Prostate gland (tissue), 2 donors: Measurements from ENCODE around the gene PALLD. TPM values are rescaled to one million over a fixed set of nuclear protein-coding genes. Genes with fewer than 3 reads are reported as not detected.
A peak's percentile ranks its signal among the peaks of the same experiment; 100 is the strongest.

Experiments used
- DNase-seq: peaks from one replicate; pipeline ENCODE4 v3.0.0-alpha.2; 2019; ENCODE audit warnings: low spot score
- H3K27ac ChIP-seq, 2 donors: fragments of 200-600 bp; sonication (generic); 2 replicates each; pipeline ENCODE4 v1.5.1; 2017 to 2019
- H3K27me3 ChIP-seq: fragments of 200-600 bp; sonication (generic); replicated peaks from 2 replicates; pipeline ENCODE4 v1.5.1; 2019; ENCODE audit not compliant: insufficient read depth
- H3K36me3 ChIP-seq, 2 donors: fragments of 200-600 bp; sonication (generic); 1 replicate in 1 of 2; 2 replicates in 1 of 2; pipeline versions ENCODE4 v1.5.1 to v1.8.1; 2017 to 2019
- H3K4me1 ChIP-seq: fragments of 200-600 bp; sonication (generic); replicated peaks from 2 replicates; pipeline ENCODE4 v1.5.1; 2019
- H3K4me3 ChIP-seq, 2 donors: fragments of 200-600 bp; sonication (generic); 2 replicates each; pipeline ENCODE4 v1.5.1; 2017 to 2019
- H3K9me3 ChIP-seq: fragments of 200-600 bp; sonication (generic); 2 replicates; pipeline ENCODE4 v1.5.1; 2017
- CTCF ChIP-seq, 4 experiments: fragments of 200-600 bp in 2 of 4; fragments of 450-650 bp in 2 of 4; sonication (generic) in 2 of 4; IDR thresholded peaks; 1 replicate in 3 of 4; 2 replicates in 1 of 4; pipeline ENCODE4 v1.5.1; 2016 to 2019; ENCODE audit warnings: antibody characterized with exemption in 4 of 4, mild to moderate bottlenecking in 2 of 4, moderate library complexity in 2 of 4
- POLR2A ChIP-seq: fragments of 450-650 bp; IDR thresholded peaks from one replicate; pipeline ENCODE4 v1.6.1; 2016; ENCODE audit warnings: antibody characterized with exemption, mild to moderate bottlenecking
- POLR2AphosphoS5 ChIP-seq: sonication (generic); formaldehyde crosslinking; IDR thresholded peaks from one replicate; pipeline ENCODE4 v1.6.1; 2017; ENCODE audit warnings: antibody characterized with exemption
- WGBS: methylation state at CpG from one replicate; pipeline ENCODE4 v1.1.5; 2018; 5-methylcytosine and 5-hydroxymethylcytosine counted together
- intact Hi-C: fragments of 100-400 bp; cut with DNase I; formaldehyde crosslinking; loops from one replicate; pipeline ENCODE4 v1.14.2; 2022
- total RNA-seq, 2 donors: library from RNA; depleted of rRNA; stranded (reverse); fragments of >200 nt; gene quantifications; one replicate each; pipeline ENCODE4 v1.1.0, GENCODE V29; 2016

PALLD gene
- total RNA-seq, 2 donors from 2014 or later, result 252 TPM

- intact Hi-C loops, result no loop called here
- Histone ChIP-seq H3K9me3 (no peaks in the 10 kb centered on the region), H3K27ac (no peak overlapping the region), H3K27me3 (no peaks in the 10 kb centered on the region), H3K4me1 (no peaks in the 10 kb centered on the region), H3K36me3 (no peaks in the 10 kb centered on the region), H3K4me3 (no peak overlapping the region)
- no peak for TF ChIP-seq POLR2A
- DNase-seq, result no peak
- WGBS, result 86% methylated on average over 11 of the region's 11 CpGs
Observed at GRCh38 chr4:168741281-168742173, 244.7 kb downstream of the PALLD start.

GRCh38 chr4:168743131-168743530, 246.3 kb downstream of the PALLD start:
- DNase-seq, result no peak
- 80% methylated on average over 3 of the region's 3 CpGs for WGBS
- H3K27ac ChIP-seq, result peak overlapping the region in 1 of 2 donors; percentile 9

GRCh38 chr4:168743601-168744000, 246.7 kb downstream of the PALLD start:
- intact Hi-C loops, result no loop called here
- Histone ChIP-seq H3K27me3 (no peaks in the 10 kb centered on the region), H3K4me3 (no peak overlapping the region), H3K9me3 (no peaks in the 10 kb centered on the region), H3K27ac (peak overlapping the region; percentile 3 to 9), H3K4me1 (no peaks in the 10 kb centered on the region), H3K36me3 (no peaks in the 10 kb centered on the region)
- TF ChIP-seq CTCF (IDR thresholded peaks at IDR 0.05), result no peak
- TF ChIP-seq POLR2A, result no peak
- TF ChIP-seq POLR2AphosphoS5, result no peak
- WGBS, result 45% methylated on average over 3 of the region's 3 CpGs
- DNase-seq, result no peak

More at GRCh38 chr4:168743131-168743530, 246.3 kb downstream of the PALLD start:
- no peaks in the 10 kb centered on the region for H3K9me3 ChIP-seq
- intact Hi-C loops, result no loop called here
- no peaks in the 10 kb centered on the region for H3K4me1 ChIP-seq
- H3K4me3 ChIP-seq, result no peak overlapping the region
- no peaks in the 10 kb centered on the region for H3K27me3 ChIP-seq
- TF ChIP-seq POLR2A, result no peak
- no peak for TF ChIP-seq POLR2AphosphoS5
- TF ChIP-seq CTCF (IDR thresholded peaks at IDR 0.05), result no peak
- H3K36me3 ChIP-seq, result no peaks in the 10 kb centered on the region

- H3K27ac ChIP-seq, result peak overlapping the region; percentile 3 to 9
Observed at GRCh38 chr4:168744021-168744420, 247.2 kb downstream of the PALLD start.

GRCh38 chr4:168748807-168749206, 252.0 kb downstream of the PALLD start:
- Histone ChIP-seq H3K27ac (no peak overlapping the region), H3K4me1 (no peaks in the 10 kb centered on the region), H3K9me3 (no peaks in the 10 kb centered on the region), H3K27me3 (no peaks in the 10 kb centered on the region), H3K36me3 (no peaks in the 10 kb centered on the region), H3K4me3 (no peak overlapping the region)
- WGBS, result 100% methylated on average over 1 of the region's 1 CpG
- TF ChIP-seq POLR2AphosphoS5 (no peak), CTCF (IDR thresholded peaks at IDR 0.05) (no peak), POLR2A (no peak)
- DNase-seq, result no peak
- intact Hi-C loops, result no loop called here

More at GRCh38 chr4:168744021-168744420, 247.2 kb downstream of the PALLD start:
- Histone ChIP-seq H3K4me3 (no peak overlapping the region), H3K36me3 (no peaks in the 10 kb centered on the region), H3K4me1 (no peaks in the 10 kb centered on the region), H3K9me3 (no peaks in the 10 kb centered on the region), H3K27me3 (no peaks in the 10 kb centered on the region)
- intact Hi-C loops, result no loop called here
- TF ChIP-seq POLR2AphosphoS5 (no peak), POLR2A (no peak), CTCF (IDR thresholded peaks at IDR 0.05) (no peak)
- DNase-seq, result no peak
- 51% methylated on average over 5 of the region's 5 CpGs for WGBS
